ENCODE data around the gene SLITRK4.

Gene SLITRK4, protein sequence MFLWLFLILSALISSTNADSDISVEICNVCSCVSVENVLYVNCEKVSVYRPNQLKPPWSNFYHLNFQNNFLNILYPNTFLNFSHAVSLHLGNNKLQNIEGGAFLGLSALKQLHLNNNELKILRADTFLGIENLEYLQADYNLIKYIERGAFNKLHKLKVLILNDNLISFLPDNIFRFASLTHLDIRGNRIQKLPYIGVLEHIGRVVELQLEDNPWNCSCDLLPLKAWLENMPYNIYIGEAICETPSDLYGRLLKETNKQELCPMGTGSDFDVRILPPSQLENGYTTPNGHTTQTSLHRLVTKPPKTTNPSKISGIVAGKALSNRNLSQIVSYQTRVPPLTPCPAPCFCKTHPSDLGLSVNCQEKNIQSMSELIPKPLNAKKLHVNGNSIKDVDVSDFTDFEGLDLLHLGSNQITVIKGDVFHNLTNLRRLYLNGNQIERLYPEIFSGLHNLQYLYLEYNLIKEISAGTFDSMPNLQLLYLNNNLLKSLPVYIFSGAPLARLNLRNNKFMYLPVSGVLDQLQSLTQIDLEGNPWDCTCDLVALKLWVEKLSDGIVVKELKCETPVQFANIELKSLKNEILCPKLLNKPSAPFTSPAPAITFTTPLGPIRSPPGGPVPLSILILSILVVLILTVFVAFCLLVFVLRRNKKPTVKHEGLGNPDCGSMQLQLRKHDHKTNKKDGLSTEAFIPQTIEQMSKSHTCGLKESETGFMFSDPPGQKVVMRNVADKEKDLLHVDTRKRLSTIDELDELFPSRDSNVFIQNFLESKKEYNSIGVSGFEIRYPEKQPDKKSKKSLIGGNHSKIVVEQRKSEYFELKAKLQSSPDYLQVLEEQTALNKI

DNA sequence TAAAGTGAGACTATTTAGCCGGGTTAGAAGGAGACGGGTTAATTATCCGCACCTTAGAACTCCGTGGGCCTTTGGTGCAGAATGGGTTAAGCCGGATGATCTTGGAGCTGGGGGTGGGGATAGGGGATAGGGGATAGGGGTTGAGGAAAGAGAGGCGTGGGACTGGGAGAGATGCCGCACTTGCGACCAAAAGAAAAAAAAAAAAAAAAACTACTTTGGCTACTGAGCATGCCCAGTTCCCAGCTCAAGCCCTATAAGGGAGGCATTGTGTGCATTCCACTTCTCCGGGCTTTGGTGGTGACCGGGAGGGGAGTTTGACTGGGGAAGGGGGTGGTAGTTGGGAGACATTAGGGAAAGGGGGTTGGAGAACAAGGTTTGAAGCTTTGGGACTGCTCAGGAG is at the start of gene SLITRK4:
SLITRK4 (minus strand) TSS at position 187 of the 400 bp plus-strand sequence. CDS start 4,993 bp downstream, outside the sequence.
- no peak for DNase-seq (ENCODE audit: low spot score)
- TF ChIP-seq, protein P1, sequence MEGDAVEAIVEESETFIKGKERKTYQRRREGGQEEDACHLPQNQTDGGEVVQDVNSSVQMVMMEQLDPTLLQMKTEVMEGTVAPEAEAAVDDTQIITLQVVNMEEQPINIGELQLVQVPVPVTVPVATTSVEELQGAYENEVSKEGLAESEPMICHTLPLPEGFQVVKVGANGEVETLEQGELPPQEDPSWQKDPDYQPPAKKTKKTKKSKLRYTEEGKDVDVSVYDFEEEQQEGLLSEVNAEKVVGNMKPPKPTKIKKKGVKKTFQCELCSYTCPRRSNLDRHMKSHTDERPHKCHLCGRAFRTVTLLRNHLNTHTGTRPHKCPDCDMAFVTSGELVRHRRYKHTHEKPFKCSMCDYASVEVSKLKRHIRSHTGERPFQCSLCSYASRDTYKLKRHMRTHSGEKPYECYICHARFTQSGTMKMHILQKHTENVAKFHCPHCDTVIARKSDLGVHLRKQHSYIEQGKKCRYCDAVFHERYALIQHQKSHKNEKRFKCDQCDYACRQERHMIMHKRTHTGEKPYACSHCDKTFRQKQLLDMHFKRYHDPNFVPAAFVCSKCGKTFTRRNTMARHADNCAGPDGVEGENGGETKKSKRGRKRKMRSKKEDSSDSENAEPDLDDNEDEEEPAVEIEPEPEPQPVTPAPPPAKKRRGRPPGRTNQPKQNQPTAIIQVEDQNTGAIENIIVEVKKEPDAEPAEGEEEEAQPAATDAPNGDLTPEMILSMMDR (IDR thresholded peaks at IDR 0.05; ENCODE audit: extremely low read depth, insufficient read depth, missing control alignments) = no peak
- in situ Hi-C loops (cut with MboI; ENCODE audit: low pct_unique_long_range_greater_than_20kb, low sequenced_read_pairs, unreplicated experiment) = no loop called here

DNA sequence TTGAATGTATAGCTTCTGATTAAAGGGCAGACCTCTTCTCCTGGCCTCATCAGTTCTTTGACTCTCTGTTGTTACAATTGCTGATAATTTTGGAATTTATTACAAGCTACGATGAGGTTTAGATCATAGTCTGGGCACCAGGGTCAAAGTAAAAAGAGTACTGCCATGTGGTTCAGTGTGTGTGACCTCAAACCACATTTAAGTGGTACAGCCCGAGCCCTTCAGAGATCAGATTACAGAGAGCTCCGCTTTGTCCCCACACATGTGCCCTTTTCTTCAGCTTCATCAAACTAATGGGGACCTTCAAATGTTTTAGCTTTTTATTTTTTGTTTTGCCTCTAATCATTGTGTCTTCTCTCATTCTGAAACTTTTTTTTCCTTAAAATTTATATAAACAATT is 47.6 kb upstream of the SLITRK4 start:
- in situ Hi-C loops (cut with MboI; ENCODE audit: low pct_unique_long_range_greater_than_20kb, low sequenced_read_pairs, unreplicated experiment) = no loop called here
- no peak for DNase-seq (ENCODE audit: low spot score)

DNA sequence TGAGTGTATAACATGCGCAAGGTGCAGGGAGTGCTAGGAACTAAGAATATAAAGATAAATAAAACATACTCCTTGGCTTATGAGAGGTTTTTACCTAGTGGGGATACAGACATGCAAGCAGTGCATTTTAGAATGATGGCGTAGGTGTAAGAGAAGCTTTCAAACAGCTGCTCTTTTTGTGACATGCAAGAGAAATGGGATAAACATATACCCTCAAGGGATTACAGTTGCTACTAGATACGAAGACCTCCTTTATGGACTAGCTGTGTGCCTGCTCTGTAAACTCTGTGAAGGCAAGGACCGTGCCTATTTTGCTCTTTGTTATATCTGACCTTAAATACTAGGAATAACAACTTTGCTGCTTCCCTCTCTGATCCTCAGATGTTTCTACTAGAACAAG is 39.0 kb upstream of the SLITRK4 start:
- TF ChIP-seq, protein P1 (IDR thresholded peaks at IDR 0.05; ENCODE audit: extremely low read depth, insufficient read depth, missing control alignments) = no peak
- in situ Hi-C loops (cut with MboI; ENCODE audit: low pct_unique_long_range_greater_than_20kb, low sequenced_read_pairs, unreplicated experiment) = no loop called here

More for the DNA sequence above, 47.6 kb upstream of the SLITRK4 start:
- TF ChIP-seq, protein P1 (IDR thresholded peaks at IDR 0.05; ENCODE audit: extremely low read depth, insufficient read depth, missing control alignments) = no peak

DNA sequence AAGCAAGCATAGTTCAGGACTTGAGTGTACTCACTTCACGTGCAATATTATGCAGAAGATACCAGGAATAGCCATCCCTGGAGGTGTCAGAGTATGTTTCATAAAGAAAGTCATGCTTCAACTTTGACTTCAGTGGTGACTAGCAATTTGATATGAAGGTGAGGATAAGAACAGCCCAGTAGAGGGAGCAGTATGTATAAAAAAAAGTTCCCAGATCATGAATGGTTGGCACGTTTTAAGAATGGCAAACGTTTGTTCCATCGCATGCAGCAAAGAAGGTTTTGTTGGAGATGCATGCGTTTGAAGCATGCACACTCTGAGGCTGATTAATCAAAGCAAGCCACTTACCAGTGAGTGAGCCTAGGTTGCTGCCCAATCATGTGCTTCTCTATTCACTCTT is 33.5 kb upstream of the SLITRK4 start:
- in situ Hi-C loops (cut with MboI; ENCODE audit: low pct_unique_long_range_greater_than_20kb, low sequenced_read_pairs, unreplicated experiment) = no loop called here
- TF ChIP-seq, protein P1 (IDR thresholded peaks at IDR 0.05; ENCODE audit: extremely low read depth, insufficient read depth, missing control alignments) = no peak
- DNase-seq (ENCODE audit: low spot score) = no peak

More for the DNA sequence above, 39.0 kb upstream of the SLITRK4 start:
- DNase-seq (ENCODE audit: low spot score) = no peak

DNA sequence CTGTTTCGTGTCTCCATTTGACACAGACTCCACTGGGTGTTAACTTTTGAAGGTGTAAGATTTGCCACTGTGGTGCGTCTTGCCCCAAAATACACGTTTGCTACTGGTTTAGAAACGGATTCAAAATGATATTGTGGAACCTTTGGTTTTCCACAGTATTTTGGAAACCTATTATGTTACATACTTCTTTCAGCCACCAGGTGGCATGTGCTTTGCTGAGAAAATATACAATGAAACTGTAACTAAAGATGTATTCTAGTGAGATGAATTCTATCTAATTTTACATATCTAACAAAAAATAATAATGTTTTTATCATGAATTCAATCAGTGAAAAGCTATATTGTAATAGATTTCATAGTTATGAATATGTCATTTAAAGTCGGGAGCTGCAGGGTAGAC is 28.4 kb upstream of the SLITRK4 start:
- in situ Hi-C loops (cut with MboI; ENCODE audit: low pct_unique_long_range_greater_than_20kb, low sequenced_read_pairs, unreplicated experiment) = no loop called here
- TF ChIP-seq, protein P1 (IDR thresholded peaks at IDR 0.05; ENCODE audit: extremely low read depth, insufficient read depth, missing control alignments) = peak; percentile 59
- no peak for DNase-seq (ENCODE audit: low spot score)

DNA sequence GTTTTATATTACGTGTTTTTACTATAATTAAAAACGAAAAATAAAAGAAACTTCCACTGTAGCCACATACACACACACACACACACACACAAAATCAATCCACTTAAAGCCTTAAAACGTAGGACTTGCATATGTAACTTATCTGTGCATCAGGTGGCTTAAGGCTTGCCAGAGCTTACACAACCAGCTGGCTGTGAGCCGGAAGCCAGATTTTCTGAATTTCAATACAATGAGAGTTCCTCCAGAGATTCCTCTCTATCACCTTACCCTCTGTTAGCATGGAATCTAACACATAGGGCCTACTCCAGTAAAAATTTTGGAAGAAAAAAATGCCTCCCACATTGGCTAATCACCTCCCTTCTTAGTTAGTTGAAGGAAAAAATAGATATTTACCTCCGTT is 27.9 kb upstream of the SLITRK4 start:
- in situ Hi-C loops (cut with MboI; ENCODE audit: low pct_unique_long_range_greater_than_20kb, low sequenced_read_pairs, unreplicated experiment) = no loop called here
- TF ChIP-seq, protein P1 (IDR thresholded peaks at IDR 0.05; ENCODE audit: extremely low read depth, insufficient read depth, missing control alignments) = no peak
- DNase-seq (ENCODE audit: low spot score) = no peak

Data from GM13977 (cell line).